Transverse colon (tissue), 4 donors: ENCODE data around the gene GOLIM4. TPM values are rescaled to one million over a fixed set of nuclear protein-coding genes. Genes with fewer than 3 reads are reported as not detected.

Experiments used
- DNase-seq: peaks from one replicate; pipeline ENCODE4 v3.0.0-alpha.2; 2019
- H3K27ac ChIP-seq, 4 donors: fragments of 200-600 bp; sonication (generic); 2 replicates each; pipeline ENCODE4 v1.5.1; 2016 to 2018; ENCODE audit warnings: inconsistent platforms in 4 of 4
- H3K27me3 ChIP-seq: fragments of 200-600 bp; sonication (generic); 2 replicates; pipeline ENCODE4 v1.5.1; 2017; ENCODE audit warnings: inconsistent platforms
- H3K36me3 ChIP-seq, 4 donors: fragments of 200-600 bp; sonication (generic); 2 replicates each; pipeline ENCODE4 v1.5.1; 2017 to 2019; ENCODE audit warnings: inconsistent platforms in 4 of 4
- H3K4me1 ChIP-seq, 4 donors: fragments of 200-600 bp; sonication (generic); 2 replicates each; pipeline ENCODE4 v1.5.1; 2017 to 2020; ENCODE audit warnings: inconsistent platforms in 4 of 4
- H3K4me3 ChIP-seq, 4 donors: fragments of 200-600 bp; sonication (generic); 1 replicate in 1 of 4; 2 replicates in 3 of 4; pipeline versions ENCODE4 v1.5.1 to v1.6.1; 2017 to 2019; ENCODE audit warnings: inconsistent platforms in 4 of 4
- H3K9me3 ChIP-seq, 2 donors: fragments of 200-600 bp; sonication (generic); 2 replicates each; pipeline ENCODE4 v1.5.1; 2017 to 2019; ENCODE audit warnings: inconsistent platforms in 2 of 2
- EP300 ChIP-seq: sonication (generic); formaldehyde crosslinking; IDR thresholded peaks from one replicate; pipeline ENCODE4 v1.6.1; 2017; ENCODE audit warnings: antibody characterized with exemption, low read depth
- POLR2A ChIP-seq: fragments of 450-650 bp; IDR thresholded peaks from one replicate; pipeline ENCODE4 v1.6.1; 2016; ENCODE audit warnings: antibody characterized with exemption, mild to moderate bottlenecking, moderate library complexity
- POLR2AphosphoS5 ChIP-seq, 3 donors: sonication (generic); formaldehyde crosslinking; IDR thresholded peaks; one replicate each; pipeline ENCODE4 v1.6.1; 2016; ENCODE audit warnings: antibody characterized with exemption in 3 of 3
- WGBS, 2 donors: methylation state at CpG; one replicate each; pipeline ENCODE4 v1.1.5; 2018; ENCODE audit warnings: low coverage in 1 of 2; 5-methylcytosine and 5-hydroxymethylcytosine counted together
- in situ Hi-C, 4 donors: fragments of 200-750 bp; cut with MboI; loops; one replicate each; pipeline versions ENCODE4 v1.15.0 to v1.15.1; 2017; ENCODE audit warnings: low sequenced_read_pairs in 3 of 4, low pct_ligation_motif_present in 1 of 4, low pct_unique_long_range_greater_than_20kb in 1 of 4
- intact Hi-C: fragments of 100-400 bp; cut with DNase I; formaldehyde crosslinking; loops from one replicate; pipeline ENCODE4 v1.15.1; 2023; ENCODE audit warnings: low total_unique reads
- total RNA-seq, 4 donors: library from RNA; depleted of rRNA; stranded (reverse); fragments of >200 nt; gene quantifications; one replicate each; pipeline ENCODE4 v1.1.0, GENCODE V29; 2016
- TF ChIP-seq, protein P1 (sequence below), 5 experiments: fragments of 200-600 bp in 3 of 5; fragments of 450-650 bp in 2 of 5; sonication (generic) in 3 of 5; IDR thresholded peaks; 1 replicate in 2 of 5; 2 replicates in 3 of 5; pipeline ENCODE4 v1.5.1; 2016 to 2017; ENCODE audit warnings: antibody characterized with exemption in 5 of 5, inconsistent platforms in 3 of 5, mild to moderate bottlenecking in 2 of 5, moderate library complexity in 1 of 5

Gene GOLIM4
- total RNA-seq, 4 donors from 2014 or later = 87.2 to 120 (median 101) TPM

DNA sequence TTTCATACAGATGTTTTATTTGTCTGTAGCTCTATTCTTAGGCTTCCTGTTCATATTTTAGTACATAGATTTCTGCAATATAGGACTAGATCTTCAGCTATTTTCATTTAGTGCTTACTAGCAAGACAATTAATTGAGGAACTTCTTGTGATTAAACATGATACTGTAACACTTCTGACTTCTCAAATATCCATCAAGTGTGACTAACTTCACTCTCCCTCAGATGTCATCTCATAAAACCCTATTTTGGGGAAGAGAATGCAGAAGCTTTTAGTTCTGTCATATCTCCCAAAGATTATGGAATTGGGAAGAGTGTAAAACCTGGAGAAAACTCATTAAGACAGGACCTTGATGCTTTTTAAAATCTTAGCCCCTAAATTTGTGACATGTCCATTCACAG lies 28.6 kb upstream of the GOLIM4 start:
- H3K4me3 ChIP-seq = no peak overlapping the region
- no peak overlapping the region for H3K27ac ChIP-seq
- peaks cover 0 to 3% of the 10 kb centered on the region in 2 donors for H3K9me3 ChIP-seq
- intact Hi-C loops = no loop called here
- peaks cover 0 to 34% (median 9%) of the 10 kb centered on the region in 4 donors for H3K4me1 ChIP-seq
- TF ChIP-seq POLR2A (no peak), POLR2AphosphoS5 (IDR thresholded peaks at IDR 0.05) (no peak), EP300 (no peak)
- TF ChIP-seq, protein P1, sequence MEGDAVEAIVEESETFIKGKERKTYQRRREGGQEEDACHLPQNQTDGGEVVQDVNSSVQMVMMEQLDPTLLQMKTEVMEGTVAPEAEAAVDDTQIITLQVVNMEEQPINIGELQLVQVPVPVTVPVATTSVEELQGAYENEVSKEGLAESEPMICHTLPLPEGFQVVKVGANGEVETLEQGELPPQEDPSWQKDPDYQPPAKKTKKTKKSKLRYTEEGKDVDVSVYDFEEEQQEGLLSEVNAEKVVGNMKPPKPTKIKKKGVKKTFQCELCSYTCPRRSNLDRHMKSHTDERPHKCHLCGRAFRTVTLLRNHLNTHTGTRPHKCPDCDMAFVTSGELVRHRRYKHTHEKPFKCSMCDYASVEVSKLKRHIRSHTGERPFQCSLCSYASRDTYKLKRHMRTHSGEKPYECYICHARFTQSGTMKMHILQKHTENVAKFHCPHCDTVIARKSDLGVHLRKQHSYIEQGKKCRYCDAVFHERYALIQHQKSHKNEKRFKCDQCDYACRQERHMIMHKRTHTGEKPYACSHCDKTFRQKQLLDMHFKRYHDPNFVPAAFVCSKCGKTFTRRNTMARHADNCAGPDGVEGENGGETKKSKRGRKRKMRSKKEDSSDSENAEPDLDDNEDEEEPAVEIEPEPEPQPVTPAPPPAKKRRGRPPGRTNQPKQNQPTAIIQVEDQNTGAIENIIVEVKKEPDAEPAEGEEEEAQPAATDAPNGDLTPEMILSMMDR (IDR thresholded peaks at IDR 0.05) = no peak
- H3K27me3 ChIP-seq = no peaks in the 10 kb centered on the region
- no peak for DNase-seq
- in situ Hi-C loops = no loop called here
- no peaks in the 10 kb centered on the region for H3K36me3 ChIP-seq

DNA sequence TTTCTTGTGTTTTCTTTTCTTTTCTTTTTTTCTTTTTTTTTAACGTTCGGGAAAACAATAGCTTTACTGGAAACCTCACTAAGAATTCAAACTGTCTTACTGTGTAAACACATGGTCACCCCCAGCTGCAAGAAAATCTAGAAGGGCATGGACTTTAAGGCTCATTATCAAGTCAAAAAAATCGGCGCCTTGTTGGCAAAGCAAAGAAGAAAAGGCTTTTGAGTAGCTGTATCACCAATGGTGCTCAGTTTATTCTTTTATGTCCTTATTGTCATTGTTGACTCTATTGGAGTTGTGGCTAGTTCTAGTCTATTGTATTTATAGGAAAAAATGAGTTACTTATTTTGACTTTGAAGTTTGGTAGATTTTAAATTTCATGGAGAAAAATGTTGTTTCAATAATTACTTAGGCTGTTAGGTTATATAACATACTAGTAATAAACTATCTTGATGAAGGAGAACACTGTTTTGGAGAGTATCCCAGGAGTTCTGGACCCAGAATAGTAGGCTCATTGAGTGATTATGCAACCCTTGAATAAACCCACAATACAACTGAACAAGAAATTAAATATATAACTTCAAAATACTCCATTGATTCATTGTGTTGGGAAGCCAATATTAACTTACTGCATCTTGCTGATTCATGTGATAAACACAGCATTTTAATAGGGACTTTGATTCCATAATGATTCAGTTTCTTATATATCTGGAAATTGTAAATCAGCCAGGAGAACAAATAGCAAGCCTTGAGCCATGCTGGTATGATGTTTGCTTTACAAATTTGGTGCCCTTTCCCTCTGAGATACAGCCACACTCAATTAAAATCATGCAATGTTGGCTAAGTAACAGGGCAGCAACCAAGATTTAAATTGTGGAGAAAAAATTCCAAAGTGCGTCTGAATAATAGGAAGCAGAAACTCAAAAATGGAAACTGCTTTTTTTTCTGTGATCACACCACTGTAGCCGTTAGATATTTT lies 27.8 kb upstream of the GOLIM4 start:
- peaks cover 0 to 3% of the 10 kb centered on the region in 2 donors for H3K9me3 ChIP-seq
- in situ Hi-C loops (no loop called here), intact Hi-C loops (no loop called here)
- DNase-seq = no peak
- TF ChIP-seq, protein P1 (IDR thresholded peaks at IDR 0.05) = no peak
- TF ChIP-seq POLR2A (no peak), EP300 (no peak), POLR2AphosphoS5 (IDR thresholded peaks at IDR 0.05) (no peak)
- no peak overlapping the region for H3K4me3 ChIP-seq
- H3K36me3 ChIP-seq = no peaks in the 10 kb centered on the region
- peaks cover 0 to 34% (median 9%) of the 10 kb centered on the region in 4 donors for H3K4me1 ChIP-seq
- H3K27me3 ChIP-seq = no peaks in the 10 kb centered on the region
- peak overlapping the region in 1 of 4 donors; percentile 14 for H3K27ac ChIP-seq
- WGBS, 2 donors = 25 to 37% methylated on average over 6 of the region's 6 CpGs

DNA sequence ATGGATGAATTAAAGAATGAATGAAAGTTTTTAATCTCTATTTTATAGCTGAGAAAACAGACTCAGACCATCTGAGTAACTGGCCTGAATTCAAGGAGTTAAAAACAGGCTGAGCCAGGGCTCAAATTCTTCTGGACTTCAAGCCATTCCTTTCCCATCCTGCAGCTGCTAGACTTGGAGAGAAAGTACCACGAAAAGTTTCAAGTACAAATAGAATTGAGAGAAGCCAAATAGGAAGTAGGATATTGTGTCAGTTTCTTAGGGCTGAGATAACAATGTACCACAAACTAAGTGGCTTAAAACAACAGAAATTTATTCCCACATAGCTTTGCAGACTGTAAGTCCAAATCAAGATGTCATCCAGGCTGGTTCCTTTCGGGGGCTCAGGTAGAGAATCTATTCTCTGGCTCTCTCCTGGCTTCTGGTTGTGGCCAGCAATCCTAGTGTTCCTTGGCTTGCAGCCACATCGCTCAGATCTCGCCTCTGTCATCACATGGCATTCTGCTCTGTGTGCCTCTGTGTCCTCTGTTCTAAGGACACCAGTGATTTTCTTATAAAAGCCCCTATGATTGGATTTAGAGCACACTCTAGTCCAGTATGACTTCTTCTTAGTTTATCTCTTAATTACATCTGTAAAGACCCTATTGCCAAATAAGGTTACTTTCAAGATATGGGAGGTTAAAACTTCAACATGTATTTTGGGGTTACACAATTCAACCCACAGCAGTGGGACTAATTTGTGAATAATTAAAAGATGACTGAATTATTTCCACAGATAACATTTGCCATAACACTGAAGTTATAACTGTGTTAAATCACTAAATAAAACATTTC lies 25.7 kb upstream of the GOLIM4 start:
- in situ Hi-C loops = no loop called here
- DNase-seq = peak; percentile 44

More for the DNA sequence above, 25.7 kb upstream of the GOLIM4 start:
- H3K9me3 ChIP-seq = no peaks in the 10 kb centered on the region
- WGBS, 2 donors = 30 to 43% methylated on average over 4 of the region's 4 CpGs
- H3K36me3 ChIP-seq = no peaks in the 10 kb centered on the region
- H3K27ac ChIP-seq = peak overlapping the region in 3 of 4 donors; percentile 6 to 29 (median 13)
- H3K4me1 ChIP-seq = peaks cover 4 to 55% (median 20%) of the 10 kb centered on the region in 4 donors
- TF ChIP-seq POLR2A (no peak), EP300 (no peak), POLR2AphosphoS5 (IDR thresholded peaks at IDR 0.05) (no peak)
- TF ChIP-seq, protein P1 (IDR thresholded peaks at IDR 0.05) = no peak
- H3K4me3 ChIP-seq = no peak overlapping the region
- intact Hi-C loops = no loop called here
- no peaks in the 10 kb centered on the region for H3K27me3 ChIP-seq
